Esophagus muscularis mucosa (tissue), 4 donors: Measurements from ENCODE around the gene TVP23A. TPM values are rescaled to one million over a fixed set of nuclear protein-coding genes. Genes with fewer than 3 reads are reported as not detected.
"Not testable (repeated sequence)": the region's sequence is repeated elsewhere in the genome, so short reads cannot be mapped to it uniquely, and the experiment has no call there.

Experiments used
- DNase-seq: peaks from one replicate; pipeline ENCODE4 v3.0.0-alpha.2; 2017; ENCODE audit errors: extremely low spot score
- H3K27ac ChIP-seq, 4 donors: fragments of 200-600 bp; sonication (generic); replicated peaks in 1 of 4; 1 replicate in 3 of 4; 2 replicates in 1 of 4; pipeline ENCODE4 v1.5.1; 2016 to 2019; ENCODE audit warnings: mild to moderate bottlenecking in 1 of 4
- H3K27me3 ChIP-seq, 4 donors: fragments of 200-600 bp; sonication (generic); one replicate each; pipeline versions ENCODE4 v1.5.1 to v1.6.0; 2016 to 2019
- H3K36me3 ChIP-seq, 4 donors: fragments of 200-600 bp; sonication (generic); one replicate each; pipeline ENCODE4 v1.5.1; 2016 to 2019
- H3K4me1 ChIP-seq, 4 donors: fragments of 200-600 bp; sonication (generic); one replicate each; pipeline ENCODE4 v1.5.1; 2016 to 2019
- H3K4me3 ChIP-seq, 4 donors: fragments of 200-600 bp; sonication (generic); 1 replicate in 2 of 4; 2 replicates in 2 of 4; pipeline ENCODE4 v1.5.1; 2016 to 2019; ENCODE audit warnings: mild to moderate bottlenecking in 4 of 4, moderate library complexity in 1 of 4
- H3K9me3 ChIP-seq, 4 donors: fragments of 200-600 bp; sonication (generic); 1 replicate in 3 of 4; 2 replicates in 1 of 4; pipeline ENCODE4 v1.5.1; 2016 to 2019
- EP300 ChIP-seq: sonication (generic); formaldehyde crosslinking; IDR thresholded peaks from one replicate; pipeline ENCODE4 v1.6.1; 2017; ENCODE audit warnings: antibody characterized with exemption
- POLR2A ChIP-seq: fragments of 450-650 bp; IDR thresholded peaks from one replicate; pipeline ENCODE4 v1.6.1; 2017; ENCODE audit warnings: antibody characterized with exemption, moderate library complexity, mild to moderate bottlenecking, low read depth
- POLR2AphosphoS5 ChIP-seq, 2 donors: sonication (generic); formaldehyde crosslinking; IDR thresholded peaks; one replicate each; pipeline ENCODE4 v1.6.1; 2017; ENCODE audit warnings: antibody characterized with exemption in 2 of 2
- WGBS: methylation state at CpG from one replicate; pipeline ENCODE4 v1.1.5; 2018; 5-methylcytosine and 5-hydroxymethylcytosine counted together
- intact Hi-C: fragments of 100-400 bp; cut with DNase I; formaldehyde crosslinking; loops from one replicate; pipeline ENCODE4 v1.15.1; 2023
- total RNA-seq, 4 donors: library from RNA; depleted of rRNA; stranded (reverse); fragments of >200 nt; gene quantifications; one replicate each; pipeline versions ENCODE4 v1.1.0 to v1.2.1, GENCODE V29; 2016
- TF ChIP-seq, protein P1 (sequence below), 3 experiments: fragments of 200-600 bp in 2 of 3; fragments of 450-650 bp in 1 of 3; sonication (generic) in 2 of 3; IDR thresholded peaks; one replicate each; pipeline ENCODE4 v1.5.1; 2017 to 2019; ENCODE audit warnings: antibody characterized with exemption in 3 of 3, mild to moderate bottlenecking in 2 of 3, moderate library complexity in 1 of 3

TVP23A gene
- total RNA-seq, 4 donors from 2014 or later = 0.42 to 1.2 (median 0.80) TPM; not detected in 1

DNA sequence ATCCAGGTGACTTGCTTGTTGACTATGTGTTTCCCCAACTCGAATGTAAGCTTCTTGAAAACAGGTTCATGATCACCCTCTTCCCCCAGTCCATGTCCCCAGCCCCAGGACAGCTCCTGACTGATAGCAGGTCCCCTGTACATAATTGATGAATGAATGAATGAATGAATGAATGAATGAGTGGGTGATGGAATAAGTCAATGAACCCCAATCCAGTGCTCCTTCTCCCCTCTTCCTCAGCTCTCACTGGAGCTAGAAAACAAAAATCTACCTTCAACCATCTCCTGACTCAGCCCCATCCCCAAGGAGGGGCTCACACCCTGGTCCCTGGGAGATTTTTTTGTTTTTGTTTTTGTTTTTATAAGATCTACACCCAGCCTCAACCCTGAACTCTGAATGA is 16.2 kb upstream of the TVP23A start:
- Histone ChIP-seq H3K4me3 (no peak overlapping the region), H3K27ac (no peak overlapping the region), H3K9me3 (no peaks in the 10 kb centered on the region), H3K27me3 (peaks cover 0 to 11% (median 0%) of the 10 kb centered on the region in 4 donors), H3K36me3 (no peaks in the 10 kb centered on the region), H3K4me1 (peaks cover 2 to 3% (median 2%) of the 10 kb centered on the region in 4 donors)
- intact Hi-C loops = loop anchor here (5.0 kb wide), 1 partner anchor 87 kb away; no protein-coding TSS in a partner anchor
- TF ChIP-seq, protein P1, sequence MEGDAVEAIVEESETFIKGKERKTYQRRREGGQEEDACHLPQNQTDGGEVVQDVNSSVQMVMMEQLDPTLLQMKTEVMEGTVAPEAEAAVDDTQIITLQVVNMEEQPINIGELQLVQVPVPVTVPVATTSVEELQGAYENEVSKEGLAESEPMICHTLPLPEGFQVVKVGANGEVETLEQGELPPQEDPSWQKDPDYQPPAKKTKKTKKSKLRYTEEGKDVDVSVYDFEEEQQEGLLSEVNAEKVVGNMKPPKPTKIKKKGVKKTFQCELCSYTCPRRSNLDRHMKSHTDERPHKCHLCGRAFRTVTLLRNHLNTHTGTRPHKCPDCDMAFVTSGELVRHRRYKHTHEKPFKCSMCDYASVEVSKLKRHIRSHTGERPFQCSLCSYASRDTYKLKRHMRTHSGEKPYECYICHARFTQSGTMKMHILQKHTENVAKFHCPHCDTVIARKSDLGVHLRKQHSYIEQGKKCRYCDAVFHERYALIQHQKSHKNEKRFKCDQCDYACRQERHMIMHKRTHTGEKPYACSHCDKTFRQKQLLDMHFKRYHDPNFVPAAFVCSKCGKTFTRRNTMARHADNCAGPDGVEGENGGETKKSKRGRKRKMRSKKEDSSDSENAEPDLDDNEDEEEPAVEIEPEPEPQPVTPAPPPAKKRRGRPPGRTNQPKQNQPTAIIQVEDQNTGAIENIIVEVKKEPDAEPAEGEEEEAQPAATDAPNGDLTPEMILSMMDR (IDR thresholded peaks at IDR 0.05) = no peak
- TF ChIP-seq EP300 (no peak), POLR2AphosphoS5 (IDR thresholded peaks at IDR 0.05) (no peak), POLR2A (no peak)
- no peak for DNase-seq
- 95% methylated on average over 1 of the region's 1 CpG for WGBS

DNA sequence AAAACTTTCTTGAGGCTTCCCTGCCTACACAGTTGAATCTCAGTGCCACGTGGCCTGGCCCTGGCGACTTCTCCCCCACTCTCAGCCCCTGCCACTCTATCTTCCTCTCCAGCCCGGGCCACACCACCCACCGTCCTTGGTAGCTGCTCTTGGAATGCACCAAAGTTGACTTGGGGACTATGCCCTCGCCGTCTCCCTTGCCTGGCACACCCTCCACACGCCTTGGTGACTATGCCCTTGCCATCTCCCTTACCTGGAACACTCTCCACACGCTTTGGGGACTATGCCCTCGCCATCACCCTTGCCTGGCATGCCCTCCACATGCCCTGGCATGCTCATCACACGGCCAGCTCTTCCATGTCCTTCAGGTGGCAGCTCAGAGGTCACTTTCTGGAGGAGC is 15.5 kb upstream of the TVP23A start:
- peaks cover 9% of the 10 kb centered on the region in 4 donors for H3K4me1 ChIP-seq
- no peaks in the 10 kb centered on the region for H3K9me3 ChIP-seq
- H3K27ac ChIP-seq = no peak overlapping the region
- 97% methylated on average over 10 of the region's 10 CpGs for WGBS
- TF ChIP-seq POLR2AphosphoS5 (IDR thresholded peaks at IDR 0.05) = no peak
- TF ChIP-seq, protein P1 (IDR thresholded peaks at IDR 0.05) = no peak
- no peak for TF ChIP-seq POLR2A
- no peak for TF ChIP-seq EP300
- no peak overlapping the region for H3K4me3 ChIP-seq
- H3K36me3 ChIP-seq = no peaks in the 10 kb centered on the region
- intact Hi-C loops = loop anchor here (5.0 kb wide), 1 partner anchor 87 kb away; no protein-coding TSS in a partner anchor
- H3K27me3 ChIP-seq = peaks cover 0 to 9% (median 0%) of the 10 kb centered on the region in 4 donors
- DNase-seq = no peak

DNA sequence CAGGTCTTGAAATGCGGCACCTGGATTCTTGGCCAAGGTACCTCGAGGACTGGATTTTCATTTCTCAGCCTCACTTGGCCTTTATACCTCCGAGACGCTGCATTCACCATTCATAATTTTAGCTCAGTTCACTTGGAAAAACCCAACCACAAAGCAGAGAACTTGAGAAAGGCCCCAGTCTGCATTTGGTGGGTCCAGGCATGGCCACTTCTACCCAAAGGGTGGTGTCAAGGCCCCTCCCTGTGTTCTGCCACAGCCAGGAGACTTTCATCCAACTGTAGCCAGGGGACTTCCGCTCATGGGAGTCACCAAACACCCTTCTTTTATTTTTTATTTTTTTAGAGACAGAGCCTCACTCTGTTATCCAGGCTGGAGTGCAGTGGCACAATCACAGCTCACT is 14.7 kb upstream of the TVP23A start:
- Histone ChIP-seq H3K27ac (no peak overlapping the region), H3K4me1 (peaks cover 17 to 18% (median 17%) of the 10 kb centered on the region in 4 donors), H3K27me3 (peaks cover 0 to under 1% (median 0%) of the 10 kb centered on the region in 4 donors), H3K9me3 (no peaks in the 10 kb centered on the region), H3K4me3 (no peak overlapping the region), H3K36me3 (no peaks in the 10 kb centered on the region)
- TF ChIP-seq POLR2A (no peak), EP300 (no peak), POLR2AphosphoS5 (IDR thresholded peaks at IDR 0.05) (no peak)
- TF ChIP-seq, protein P1 (IDR thresholded peaks at IDR 0.05) = no peak
- intact Hi-C loops = loop anchor here (5.0 kb wide), 1 partner anchor 86 kb away; no protein-coding TSS in a partner anchor
- 91% methylated on average over 5 of the region's 5 CpGs for WGBS
- DNase-seq = no peak

DNA sequence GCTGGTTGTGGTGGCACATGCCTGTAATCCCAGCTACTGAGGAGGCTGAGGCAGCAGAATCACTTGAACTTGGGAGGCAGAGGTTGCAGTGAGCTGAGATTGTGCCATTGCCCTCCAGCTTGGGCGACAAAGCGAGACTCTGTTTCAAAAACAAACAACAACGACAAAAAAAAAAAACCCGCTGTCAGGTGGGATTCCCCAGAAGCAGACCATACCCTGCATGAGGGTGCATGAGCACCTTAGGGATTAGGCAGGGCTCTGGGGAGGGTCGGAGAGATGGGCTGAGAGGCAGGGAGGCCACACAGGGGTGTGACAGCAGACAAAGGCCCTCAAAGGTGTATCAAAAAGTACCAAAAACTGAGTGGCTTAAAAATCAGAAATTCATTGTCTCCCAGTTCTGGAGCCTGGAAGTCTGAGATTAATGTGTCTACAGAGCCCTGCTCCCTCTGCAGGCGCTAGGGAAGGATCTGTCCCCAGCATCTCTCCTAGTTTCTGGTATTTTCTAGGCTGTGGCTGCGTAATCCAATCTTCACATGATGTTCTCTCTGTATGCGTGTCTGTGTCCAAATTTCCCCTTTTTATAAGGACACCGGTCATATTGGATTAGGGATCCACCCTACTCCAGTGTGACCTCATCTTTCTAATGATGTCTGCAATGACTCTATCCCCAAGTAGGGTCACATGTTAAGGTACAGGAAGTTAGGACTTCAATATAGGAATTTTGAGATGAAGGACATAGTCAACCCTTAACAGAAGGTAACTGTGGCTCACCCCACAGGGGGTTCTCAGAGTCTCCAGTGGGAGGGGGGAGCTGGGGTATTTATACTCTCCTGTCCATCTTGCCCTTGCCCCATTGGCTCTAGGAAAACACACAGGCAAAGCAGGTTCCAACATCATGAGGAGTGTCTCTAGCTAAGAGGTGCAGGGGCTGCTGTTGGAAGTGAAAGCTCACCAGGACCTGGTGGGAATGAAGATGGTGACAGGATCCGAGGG is 13.6 kb upstream of the TVP23A start:
- intact Hi-C loops = loop anchor here (5.0 kb wide), 1 partner anchor 85 kb away; no protein-coding TSS in a partner anchor
- DNase-seq = no peak
- TF ChIP-seq POLR2AphosphoS5 (IDR thresholded peaks at IDR 0.05) = no peak
- no peak for TF ChIP-seq EP300
- no peak for TF ChIP-seq POLR2A
- TF ChIP-seq, protein P1 (IDR thresholded peaks at IDR 0.05) = no peak
- 90% methylated on average over 10 of the region's 10 CpGs for WGBS
- Histone ChIP-seq H3K9me3 (no peaks in the 10 kb centered on the region), H3K27ac (peak overlapping the region in 1 of 4 donors; percentile 3), H3K4me1 (peaks cover 28 to 29% (median 28%) of the 10 kb centered on the region in 4 donors), H3K36me3 (no peaks in the 10 kb centered on the region), H3K27me3 (no peaks in the 10 kb centered on the region), H3K4me3 (no peak overlapping the region)

DNA sequence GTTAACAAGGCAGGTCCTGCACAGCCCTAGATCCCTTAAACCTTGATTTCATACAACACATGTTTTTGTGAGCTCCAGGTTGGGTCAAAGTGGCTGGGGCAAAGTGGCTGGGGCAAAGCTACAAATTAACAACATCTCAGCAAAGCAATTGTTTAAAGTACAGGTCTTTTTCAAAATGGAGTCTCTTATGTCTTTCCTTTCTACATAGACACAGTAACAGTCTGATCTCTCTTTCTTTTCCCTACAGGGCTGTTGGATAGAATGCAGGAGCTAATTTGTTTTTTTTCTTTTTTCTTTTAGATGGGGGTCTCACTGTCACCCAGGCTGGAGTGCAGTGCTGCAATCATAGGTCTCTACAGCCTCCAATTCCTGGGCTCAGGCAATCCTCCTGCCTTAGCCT is 11.6 kb upstream of the TVP23A start:
- intact Hi-C loops = loop anchor here (5.0 kb wide), 1 partner anchor 83 kb away; no protein-coding TSS in a partner anchor
- not testable (repeated sequence) for H3K9me3 ChIP-seq, H3K4me3 ChIP-seq, H3K36me3 ChIP-seq, H3K27me3 ChIP-seq, DNase-seq
- H3K27ac ChIP-seq = peak overlapping the region in 3 of 4 donors; percentile 54 to 95 (median 87)
- peaks cover 35 to 36% (median 36%) of the 10 kb centered on the region in 4 donors for H3K4me1 ChIP-seq

DNA sequence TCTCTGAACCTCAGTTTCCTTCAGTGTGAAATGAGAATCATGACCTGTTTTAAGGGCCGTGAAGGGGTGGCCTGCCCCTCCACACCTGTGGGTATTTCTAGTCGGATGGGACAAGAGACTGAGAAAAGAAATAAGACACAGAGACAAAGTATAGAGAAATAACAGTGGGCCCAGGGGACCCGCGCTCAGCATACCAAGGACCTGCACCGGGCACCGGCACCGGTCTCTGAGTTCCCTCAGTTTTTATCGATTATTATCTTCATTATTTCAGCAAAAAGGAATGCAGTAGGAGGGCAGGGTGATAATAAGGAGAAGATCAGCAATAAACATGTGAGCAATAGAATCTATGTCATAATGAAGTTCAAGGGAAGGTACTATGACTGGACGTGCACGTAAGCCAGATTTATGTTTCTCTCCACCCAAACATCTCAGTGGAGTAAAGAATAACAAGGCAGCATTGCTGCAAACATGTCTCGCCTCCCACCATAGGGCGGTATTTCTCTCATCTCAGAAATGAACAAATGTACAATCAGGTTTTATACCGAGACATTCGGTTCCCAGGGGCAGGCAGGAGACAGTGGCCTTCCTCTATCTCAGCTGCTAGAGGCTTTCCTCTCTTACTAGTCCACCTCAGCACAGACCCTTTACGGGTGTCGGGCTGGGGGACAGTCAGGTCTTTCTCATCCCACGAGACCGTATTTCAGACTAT is 10.9 kb upstream of the TVP23A start:
- 41% methylated on average over 18 of the region's 18 CpGs for WGBS
- not testable (repeated sequence) for H3K27me3 ChIP-seq, H3K36me3 ChIP-seq, H3K9me3 ChIP-seq, DNase-seq
- H3K4me3 ChIP-seq = peak overlapping the region in 2 of 4 donors; percentile 10 to 24
- peaks cover 35 to 37% (median 36%) of the 10 kb centered on the region in 4 donors for H3K4me1 ChIP-seq
- intact Hi-C loops = loop anchor here (5.0 kb wide), 2 partner anchors 82 to 88 kb away; no protein-coding TSS in a partner anchor
- peak overlapping the region; percentile 87 to 95 (median 88) for H3K27ac ChIP-seq
